OCI-LY7 (cell line): Measurements from ENCODE around the gene CCL22. TPM values are rescaled to one million over a fixed set of nuclear protein-coding genes. Genes with fewer than 3 reads are reported as not detected.
"Not testable (repeated sequence)": the region's sequence is repeated elsewhere in the genome, so short reads cannot be mapped to it uniquely, and the experiment has no call there.

Source experiments
- BruUV-seq: library from RNA; stranded (reverse); fragments of 400-500 nt; replicated peaks from 2 replicates; lab custom pipeline; 2021; lab: Mats Ljungman, UMichigan
- CTCF ChIA-PET: fragments of 300-600 bp; sonication (Branson Sonifier 250); formaldehyde crosslinking; loops from one replicate; lab custom pipeline; 2022; ENCODE audit warnings: antibody characterized with exemption; ENCODE audit not compliant: unreplicated experiment; lab: Charles Lee
- POLR2A ChIA-PET: fragments of 300-600 bp; sonication (Branson Sonifier 250); formaldehyde crosslinking; loops from one replicate; lab custom pipeline; 2022; ENCODE audit warnings: antibody characterized with exemption; lab: Charles Lee
- DNase-seq: peaks from one replicate; pipeline ENCODE4 v3.0.0-alpha.2; 2015; ENCODE audit warnings: low spot score
- H2AFZ ChIP-seq: fragments of 200-600 bp; sonication (generic), shearing (Covaris generic); 2 replicates; pipeline ENCODE4 v1.6.1; 2014; ENCODE audit warnings: mild to moderate bottlenecking, antibody characterized with exemption, low read length, moderate library complexity
- H3K27ac ChIP-seq: fragments of 200-600 bp; sonication (generic); 2 replicates; pipeline ENCODE4 v1.5.1; 2014; ENCODE audit warnings: mixed run types, low read depth, mild to moderate bottlenecking, moderate library complexity, low read length, inconsistent platforms; ENCODE audit not compliant: poor library complexity, severe bottlenecking
- H3K36me3 ChIP-seq: fragments of 200-600 bp; sonication (generic); 2 replicates; pipeline ENCODE4 v1.6.1; 2014; ENCODE audit warnings: mild to moderate bottlenecking, antibody characterized with exemption, low read length, moderate library complexity, mixed read lengths; ENCODE audit not compliant: insufficient read depth
- H3K4me1 ChIP-seq: fragments of 200-600 bp; sonication (generic); 2 replicates; pipeline ENCODE4 v1.5.1; 2014; ENCODE audit warnings: mild to moderate bottlenecking, low read length; ENCODE audit not compliant: insufficient read depth, poor library complexity, severe bottlenecking
- H3K4me2 ChIP-seq: fragments of 200-600 bp; sonication (generic); 2 replicates; pipeline ENCODE4 v1.6.1; 2014; ENCODE audit warnings: mild to moderate bottlenecking, low read length
- H3K4me3 ChIP-seq: fragments of 200-600 bp; sonication (generic); 2 replicates; pipeline ENCODE4 v1.5.1; 2014; ENCODE audit warnings: mild to moderate bottlenecking, low read depth, low read length; ENCODE audit not compliant: poor library complexity, severe bottlenecking
- H3K79me2 ChIP-seq: fragments of 200-600 bp; sonication (generic); 2 replicates; pipeline ENCODE4 v1.6.1; 2016; ENCODE audit warnings: low read depth, mild to moderate bottlenecking, low read length, moderate library complexity, mixed read lengths; ENCODE audit not compliant: insufficient read depth
- H3K9me2 ChIP-seq: fragments of 200-600 bp; sonication (generic); 2 replicates; pipeline ENCODE4 v1.6.1; 2016; ENCODE audit warnings: mild to moderate bottlenecking, low read length, mixed read lengths; ENCODE audit not compliant: insufficient read depth
- H3K9me3 ChIP-seq: fragments of 200-600 bp; sonication (generic); 2 replicates; pipeline ENCODE4 v1.6.1; 2014; ENCODE audit warnings: mild to moderate bottlenecking, mixed run types, low read length, mixed read lengths
- H4K20me1 ChIP-seq: fragments of 200-600 bp; sonication (generic); 2 replicates; pipeline ENCODE4 v1.6.1; 2014; ENCODE audit warnings: mild to moderate bottlenecking, antibody characterized with exemption, low read length, moderate library complexity, mixed read lengths; ENCODE audit not compliant: insufficient read depth
- CTCF ChIP-seq: fragments of 200-600 bp; sonication (generic); conservative IDR thresholded peaks from 2 replicates; pipeline ENCODE4 v1.5.1; 2014; ENCODE audit warnings: mild to moderate bottlenecking, antibody characterized with exemption, low read length, moderate library complexity, mixed read lengths
- EZH2phosphoT487 ChIP-seq: fragments of 200-600 bp; sonication (generic); IDR thresholded peaks from 2 replicates; pipeline ENCODE4 v1.6.1; 2018; ENCODE audit warnings: low read depth, borderline replicate concordance, mild to moderate bottlenecking, mixed run types, antibody characterized with exemption, low read length, moderate library complexity, mixed read lengths
- intact Hi-C: fragments of 100-400 bp; cut with micrococcal nuclease; formaldehyde crosslinking; loops from one replicate; pipeline ENCODE4 v1.10.0; 2022; ENCODE audit not compliant: unreplicated experiment
- total RNA-seq, 2 experiments: library from RNA; depleted of rRNA in 1 of 2; stranded (reverse); fragments of >200 nt in 1 of 2; shearing (Covaris generic) in 1 of 2; gene quantifications; 2 replicates each; pipeline ENCODE4 v1.2.3, GENCODE V29; 2014 to 2022

The CCL22 gene
- total RNA-seq, 2 experiments from 2014 or later = not detected

DNA sequence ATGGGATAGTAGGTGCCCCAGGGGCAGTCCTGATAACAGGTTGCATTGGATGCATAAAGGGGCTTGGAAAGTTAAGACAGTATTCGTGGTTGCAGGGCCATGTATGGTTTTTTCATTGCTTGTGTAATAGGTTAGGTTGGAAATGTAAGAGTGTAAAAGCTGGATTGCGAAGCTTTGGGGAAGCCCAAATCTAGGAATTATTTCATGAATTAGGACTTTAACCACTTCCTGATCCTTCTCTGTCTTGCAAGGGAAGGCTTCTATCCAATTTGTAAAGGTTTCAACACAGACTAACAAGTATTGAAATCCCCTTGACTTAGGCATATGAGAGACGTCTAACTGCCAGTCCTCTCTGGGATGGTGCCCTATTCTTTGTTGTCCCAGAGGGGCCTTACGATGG is 38.2 kb downstream of the CCL22 start:
- ChIA-PET CTCF (no interaction called here), POLR2A (no interaction called here)
- intact Hi-C loops = no loop called here

GRCh38 chr16:57397493-57397892 is 38.9 kb downstream of the CCL22 start:
- H3K27ac ChIP-seq, H3K9me3 ChIP-seq, H3K4me3 ChIP-seq, intact Hi-C loops, H3K4me2 ChIP-seq, H3K9me2 ChIP-seq, H3K4me1 ChIP-seq, H3K79me2 ChIP-seq, H4K20me1 ChIP-seq, BruUV-seq, H3K36me3 ChIP-seq, H2AFZ ChIP-seq, DNase-seq: not testable (repeated sequence)
- POLR2A ChIA-PET = interaction anchor here (1.5 kb wide), 1 partner anchor 16 kb away, joined by 3 read pairs; no protein-coding TSS in a partner anchor
- CTCF ChIA-PET = interaction anchor here (1.0 kb wide), 1 partner anchor 17 kb away, joined by 3 read pairs; no protein-coding TSS in a partner anchor

More for the DNA sequence above, 38.2 kb downstream of the CCL22 start:
- Histone ChIP-seq H3K79me2 (no peaks in the 10 kb centered on the region), H3K36me3 (no peaks in the 10 kb centered on the region), H3K9me3 (no peaks in the 10 kb centered on the region), H3K4me3 (no peak overlapping the region), H3K9me2 (no peaks in the 10 kb centered on the region), H3K4me1 (no peaks in the 10 kb centered on the region), H3K4me2 (no peak overlapping the region), H3K27ac (no peak overlapping the region), H2AFZ (no peak overlapping the region), H4K20me1 (no peaks in the 10 kb centered on the region)
- TF ChIP-seq EZH2phosphoT487 (no peak), CTCF (no peak)
- DNase-seq = no peak
- BruUV-seq = no TSS peak

- POLR2A ChIA-PET = interaction anchor here (0.7 kb wide), 1 partner anchor 251 kb away, joined by 3 read pairs; no protein-coding TSS in a partner anchor
Measured at GRCh38 chr16:57401943-57402640, 43.5 kb downstream of the CCL22 start.

More at GRCh38 chr16:57401943-57402640, 43.5 kb downstream of the CCL22 start:
- no peak for DNase-seq
- H2AFZ ChIP-seq = no peak overlapping the region
- BruUV-seq = no TSS peak
- no peak overlapping the region for H3K4me3 ChIP-seq
- no peaks in the 10 kb centered on the region for H3K9me2 ChIP-seq
- no peaks in the 10 kb centered on the region for H3K4me1 ChIP-seq
- no peak overlapping the region for H3K4me2 ChIP-seq
- CTCF ChIA-PET = no interaction called here
- intact Hi-C loops = no loop called here
- H4K20me1 ChIP-seq = no peaks in the 10 kb centered on the region
- no peaks in the 10 kb centered on the region for H3K9me3 ChIP-seq
- TF ChIP-seq CTCF (no peak), EZH2phosphoT487 (no peak)
- H3K27ac ChIP-seq = no peak overlapping the region
- no peaks in the 10 kb centered on the region for H3K79me2 ChIP-seq
- H3K36me3 ChIP-seq = no peaks in the 10 kb centered on the region
